ENCODE results near the gene MORC3.
A peak's percentile ranks its signal among the peaks of the same experiment; 100 is the strongest.

Gene MORC3

DNA sequence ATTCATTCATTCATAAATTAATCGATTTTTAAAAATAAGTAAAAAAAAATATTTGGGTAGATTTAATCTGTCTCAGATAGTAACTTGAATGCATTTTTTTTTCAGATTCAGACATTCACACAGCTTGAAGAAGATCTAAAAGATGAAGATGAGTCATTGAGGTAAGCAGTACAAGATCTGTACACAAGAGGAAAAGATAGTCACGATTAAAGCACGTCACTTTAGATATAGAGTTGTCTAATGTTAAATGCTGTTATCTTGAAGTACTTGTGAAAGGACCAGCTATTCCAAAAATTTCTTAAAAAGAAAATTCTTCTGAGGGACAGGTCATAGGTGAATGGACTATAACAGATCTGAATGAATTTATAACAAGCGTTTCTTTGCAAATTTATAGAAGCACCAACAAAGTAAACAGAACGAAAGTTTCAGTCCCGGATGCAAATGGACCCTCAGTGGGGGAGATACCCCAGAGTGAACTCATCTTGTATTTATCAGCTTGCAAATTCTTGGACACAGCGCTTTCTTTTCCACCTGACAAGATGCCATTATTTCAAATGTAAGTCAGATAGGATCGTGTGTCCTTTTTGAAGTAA, 31.2 kb upstream of the MORC3 start:
- H3K27ac ChIP-seq, result no peak overlapping the region
- H3K9ac ChIP-seq, result no peak overlapping the region

DNA sequence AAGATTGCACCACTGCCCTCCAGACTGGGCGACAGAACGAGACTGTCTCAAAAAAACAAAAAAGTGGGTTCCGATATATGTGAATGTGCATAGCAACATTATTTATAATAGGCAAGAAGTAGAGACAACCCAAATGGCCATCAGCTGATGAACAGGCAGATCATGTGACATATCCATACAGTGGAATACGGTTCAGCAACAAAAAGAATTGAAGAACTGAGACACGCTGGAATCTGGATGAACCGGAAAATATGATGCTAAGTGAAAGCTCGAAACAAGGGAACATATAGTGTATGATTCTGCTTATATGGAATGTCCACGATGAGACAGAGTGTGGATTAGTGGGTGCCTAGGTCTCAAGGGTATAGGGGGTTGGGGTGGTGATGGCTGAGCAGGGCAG, 28.5 kb upstream of the MORC3 start:
- Histone ChIP-seq H3K4me1 (ENCODE audit: low read depth, poor library complexity, severe bottlenecking) (peaks cover 28% of the 10 kb centered on the region), H3K27ac (no peak overlapping the region), H3K36me3 (ENCODE audit: insufficient read depth) (no peaks in the 10 kb centered on the region), H3K4me2 (no peak overlapping the region), H4K20me1 (ENCODE audit: insufficient read depth) (0 out of 2 replicates have a peak, but pooled peaks cover 5% of the 10 kb centered on the region), H3K79me2 (ENCODE audit: insufficient read depth, low read depth) (no peaks in the 10 kb centered on the region), H3K4me3 (IDR thresholded peaks at IDR 0.05; ENCODE audit: insufficient read depth, low read depth, low read length) (no peak overlapping the region), H3K9ac (no peak overlapping the region), H2AFZ (ENCODE audit: low read depth) (no peak overlapping the region), H3K27me3 (ENCODE audit: insufficient read depth, low read depth) (peaks cover 21% of the 10 kb centered on the region; the same call in 1 of the 2 replicates)
- TF ChIP-seq, protein P1, sequence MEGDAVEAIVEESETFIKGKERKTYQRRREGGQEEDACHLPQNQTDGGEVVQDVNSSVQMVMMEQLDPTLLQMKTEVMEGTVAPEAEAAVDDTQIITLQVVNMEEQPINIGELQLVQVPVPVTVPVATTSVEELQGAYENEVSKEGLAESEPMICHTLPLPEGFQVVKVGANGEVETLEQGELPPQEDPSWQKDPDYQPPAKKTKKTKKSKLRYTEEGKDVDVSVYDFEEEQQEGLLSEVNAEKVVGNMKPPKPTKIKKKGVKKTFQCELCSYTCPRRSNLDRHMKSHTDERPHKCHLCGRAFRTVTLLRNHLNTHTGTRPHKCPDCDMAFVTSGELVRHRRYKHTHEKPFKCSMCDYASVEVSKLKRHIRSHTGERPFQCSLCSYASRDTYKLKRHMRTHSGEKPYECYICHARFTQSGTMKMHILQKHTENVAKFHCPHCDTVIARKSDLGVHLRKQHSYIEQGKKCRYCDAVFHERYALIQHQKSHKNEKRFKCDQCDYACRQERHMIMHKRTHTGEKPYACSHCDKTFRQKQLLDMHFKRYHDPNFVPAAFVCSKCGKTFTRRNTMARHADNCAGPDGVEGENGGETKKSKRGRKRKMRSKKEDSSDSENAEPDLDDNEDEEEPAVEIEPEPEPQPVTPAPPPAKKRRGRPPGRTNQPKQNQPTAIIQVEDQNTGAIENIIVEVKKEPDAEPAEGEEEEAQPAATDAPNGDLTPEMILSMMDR (conservative IDR thresholded peaks at IDR 0.05; ENCODE audit: low read depth, low read length), result no peak

More for the DNA sequence above, 31.2 kb upstream of the MORC3 start:
- 0 out of 2 replicates have a peak, but pooled peaks cover 5% of the 10 kb centered on the region for H4K20me1 ChIP-seq (ENCODE audit: insufficient read depth)
- peaks cover 19% of the 10 kb centered on the region; the same call in 1 of the 2 replicates for H3K27me3 ChIP-seq (ENCODE audit: insufficient read depth, low read depth)
- peak overlapping the region; percentile 75 for H3K4me2 ChIP-seq
- H3K36me3 ChIP-seq (ENCODE audit: insufficient read depth), result no peaks in the 10 kb centered on the region
- TF ChIP-seq, protein P1 (conservative IDR thresholded peaks at IDR 0.05; ENCODE audit: low read depth, low read length), result no peak
- H2AFZ ChIP-seq (ENCODE audit: low read depth), result no peak overlapping the region
- no peaks in the 10 kb centered on the region for H3K79me2 ChIP-seq (ENCODE audit: insufficient read depth, low read depth)
- H3K4me3 ChIP-seq (IDR thresholded peaks at IDR 0.05; ENCODE audit: insufficient read depth, low read depth, low read length), result no peak overlapping the region
- H3K4me1 ChIP-seq (ENCODE audit: low read depth, poor library complexity, severe bottlenecking), result peaks cover 31% of the 10 kb centered on the region

DNA sequence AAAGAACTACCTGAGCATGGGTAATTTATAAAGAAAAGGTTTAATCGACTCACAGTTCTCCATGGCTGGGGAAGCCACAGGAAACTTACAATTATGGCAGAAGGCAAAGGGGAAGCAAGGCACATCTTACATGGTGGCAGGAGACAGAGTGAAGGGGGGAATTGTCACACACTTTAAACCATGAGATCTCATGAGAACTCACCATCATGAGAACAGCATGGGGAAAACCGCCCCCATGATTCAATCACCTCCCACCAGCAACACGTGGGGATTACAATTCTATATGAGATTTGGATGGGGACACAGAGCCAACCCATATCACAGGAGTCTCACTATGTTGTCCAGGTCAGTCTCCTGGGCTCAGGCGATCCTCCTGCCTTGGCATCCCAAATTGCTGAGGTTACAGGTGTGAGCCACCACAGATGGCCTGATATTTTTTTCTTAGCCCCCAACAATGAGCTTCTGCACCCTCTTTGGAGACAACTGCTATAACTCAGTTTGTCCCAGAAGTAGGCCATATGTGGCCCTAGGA, 22.5 kb upstream of the MORC3 start:
- H3K27me3 ChIP-seq (ENCODE audit: insufficient read depth, low read depth), result peaks cover 20% of the 10 kb centered on the region
- H3K9ac ChIP-seq, result no peak overlapping the region
- H3K36me3 ChIP-seq (ENCODE audit: insufficient read depth), result no peaks in the 10 kb centered on the region
- peaks cover 22% of the 10 kb centered on the region for H3K4me1 ChIP-seq (ENCODE audit: low read depth, poor library complexity, severe bottlenecking)
- H3K4me3 ChIP-seq (IDR thresholded peaks at IDR 0.05; ENCODE audit: insufficient read depth, low read depth, low read length), result no peak overlapping the region
- H3K27ac ChIP-seq, result no peak overlapping the region
- no peaks in the 10 kb centered on the region for H4K20me1 ChIP-seq (ENCODE audit: insufficient read depth)
- peak overlapping the region; percentile 47; the same call in 1 of the 2 replicates for H2AFZ ChIP-seq (ENCODE audit: low read depth)
- peak overlapping the region; percentile 69; the same call in 1 of the 2 replicates for H3K4me2 ChIP-seq
- TF ChIP-seq, protein P1 (conservative IDR thresholded peaks at IDR 0.05; ENCODE audit: low read depth, low read length), result no peak
- no peaks in the 10 kb centered on the region for H3K79me2 ChIP-seq (ENCODE audit: insufficient read depth, low read depth)

DNA sequence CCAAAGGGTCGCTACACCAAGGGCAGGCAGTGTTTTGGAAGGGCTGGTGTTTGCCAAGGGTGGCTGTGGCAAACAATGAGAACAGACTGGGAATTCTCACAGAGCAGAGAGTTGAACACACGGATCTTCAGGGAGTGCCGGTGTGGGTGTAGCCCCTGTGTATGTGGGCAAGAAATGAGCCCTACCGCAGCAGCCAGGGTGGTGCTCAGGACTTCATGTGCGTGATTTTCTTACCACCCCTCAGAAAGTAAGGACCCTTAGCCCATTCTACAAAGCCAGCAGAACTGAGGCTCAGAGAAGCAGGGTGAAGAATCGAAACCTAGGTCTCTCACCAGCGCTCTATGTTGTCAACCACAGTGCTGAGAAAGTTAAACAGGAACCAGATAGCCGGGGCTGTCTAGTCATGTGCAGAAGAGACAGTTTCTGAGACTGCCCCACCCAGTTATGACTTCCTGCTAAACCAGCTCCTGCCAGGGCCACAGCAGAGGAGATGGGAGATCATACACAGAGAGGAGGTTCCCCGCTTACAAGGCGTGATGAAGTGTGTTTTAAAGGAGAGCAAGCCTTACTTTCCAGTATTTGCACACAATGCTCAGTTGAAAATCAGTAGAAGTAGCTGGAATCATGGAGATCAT, 21.9 kb upstream of the MORC3 start:
- Histone ChIP-seq H3K4me3 (IDR thresholded peaks at IDR 0.05; ENCODE audit: insufficient read depth, low read depth, low read length) (no peak overlapping the region), H4K20me1 (ENCODE audit: insufficient read depth) (no peaks in the 10 kb centered on the region), H3K36me3 (ENCODE audit: insufficient read depth) (no peaks in the 10 kb centered on the region), H3K27ac (no peak overlapping the region; the same call in 1 of the 2 replicates), H3K79me2 (ENCODE audit: insufficient read depth, low read depth) (no peaks in the 10 kb centered on the region), H3K4me1 (ENCODE audit: low read depth, poor library complexity, severe bottlenecking) (peaks cover 22% of the 10 kb centered on the region), H3K27me3 (ENCODE audit: insufficient read depth, low read depth) (peaks cover 20% of the 10 kb centered on the region), H3K4me2 (peak overlapping the region; percentile 69; the same call in 1 of the 2 replicates), H3K9ac (no peak overlapping the region), H2AFZ (ENCODE audit: low read depth) (peak overlapping the region; percentile 47)
- TF ChIP-seq, protein P1 (conservative IDR thresholded peaks at IDR 0.05; ENCODE audit: low read depth, low read length), result no peak
